ENCODE results near the gene PARVG. TPM values are rescaled to one million over a fixed set of nuclear protein-coding genes. Genes with fewer than 3 reads are reported as not detected.

Gene PARVG
- total and polyA plus RNA-seq, 10 of the 15 experiments (the other 5 are each of a cell fraction or from before 2014, with no cell fraction given), result 6.3 to 123 (median 71.9) TPM

DNA sequence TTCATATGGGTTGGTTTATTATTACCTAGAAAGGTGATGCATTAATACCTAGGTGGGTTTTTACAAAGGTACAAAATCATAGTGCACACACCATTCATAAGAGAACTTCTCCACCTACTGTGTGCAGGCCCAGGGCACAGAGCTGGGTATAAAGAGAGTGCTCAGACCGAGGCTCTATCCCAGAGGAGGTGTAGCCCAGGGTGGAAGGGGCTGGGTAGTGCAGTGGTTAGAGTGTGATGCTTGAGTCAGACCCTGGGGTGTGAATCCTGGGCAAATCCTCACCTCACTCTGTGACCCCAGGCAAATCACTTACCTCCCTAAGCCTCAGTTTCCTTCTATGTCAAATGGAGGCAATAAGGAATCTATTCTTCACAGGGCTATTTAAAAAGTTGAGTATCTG lies 32.2 kb downstream of the PARVG start:
- no peaks in the 10 kb centered on the region for H3K79me2 ChIP-seq (ENCODE audit: control insufficient read depth, insufficient read depth, low read length)
- H3K4me3 ChIP-seq, result no peak overlapping the region
- no TSS peak for BruUV-seq (replicated peaks)
- no peak overlapping the region for H3K27ac ChIP-seq (ENCODE audit: control insufficient read depth, insufficient read depth)
- H3K9me3 ChIP-seq (replicated peaks; ENCODE audit: control insufficient read depth, insufficient read depth, low read length), result no peaks in the 10 kb centered on the region; the same call in 2 of the 3 replicates
- intact Hi-C loops (cut with micrococcal nuclease; ENCODE audit: unreplicated experiment), result no loop called here
- no peaks in the 10 kb centered on the region; a peak in 1 of 4 replicates for H3K27me3 ChIP-seq (replicated peaks in 1 of 2; ENCODE audit: control insufficient read depth in 2 of 2, insufficient read depth in 2 of 2, low read length in 1 of 2)
- FAIRE-seq (no peak), ATAC-seq (no peak), DNase-seq (ENCODE audit: low read depth, low spot score) (no peak)
- RAD21 ChIA-PET (ENCODE audit: unreplicated experiment), result no interaction called here
- H4K20me1 ChIP-seq (ENCODE audit: control insufficient read depth, insufficient read depth), result no peaks in the 10 kb centered on the region
- SMC1A ChIA-PET (ENCODE audit: uncharacterized antibody, unreplicated experiment), result interaction anchor here (1.2 kb wide), 1 partner anchor 220 kb away, joined by 4 read pairs; no protein-coding TSS in a partner anchor
- POLR2A ChIA-PET, result no interaction called here
- in situ Hi-C loops (cut with MboI), result no loop called here
- no peak overlapping the region for H3K4me2 ChIP-seq (ENCODE audit: control insufficient read depth, insufficient read depth)
- 0 out of 2 replicates have a peak, but pooled peaks cover 3% of the 10 kb centered on the region for H3K4me1 ChIP-seq (ENCODE audit: control insufficient read depth, insufficient read depth, low read length)
- no peak overlapping the region for H2AFZ ChIP-seq (ENCODE audit: control insufficient read depth, low read depth, low read length)
- CTCF ChIA-PET, result no interaction called here
- 6% methylated on average over 1 of the region's 1 CpG for WGBS (ENCODE audit: insufficient coverage, insufficient replicate concordance, low lambda C conversion rate, missing lambda C conversion rate)
- no peaks in the 10 kb centered on the region for H3K36me3 ChIP-seq (ENCODE audit: control insufficient read depth in 2 of 2, insufficient read depth in 2 of 2, low read length in 1 of 2)
- H3K9ac ChIP-seq (ENCODE audit: control insufficient read depth, insufficient read depth, low read length), result no peak overlapping the region
- TF ChIP-seq FOXK2 (IDR thresholded peaks at IDR 0.05) (no peak), ATF7 (IDR thresholded peaks at IDR 0.05; ENCODE audit: low read depth) (no peak), CREB1 (IDR thresholded peaks at IDR 0.05; ENCODE audit: low read depth) (no peak), NFYB (IDR thresholded peaks at IDR 0.05; ENCODE audit: insufficient read depth, low read depth, low read length) (no peak), BCL11A (IDR thresholded peaks at IDR 0.05; ENCODE audit: low read depth, low read length) (no peak), POU2F2 (IDR thresholded peaks at IDR 0.05; ENCODE audit: borderline replicate concordance, low read depth, low read length) (no peak)
- TF ChIP-seq, protein P1, sequence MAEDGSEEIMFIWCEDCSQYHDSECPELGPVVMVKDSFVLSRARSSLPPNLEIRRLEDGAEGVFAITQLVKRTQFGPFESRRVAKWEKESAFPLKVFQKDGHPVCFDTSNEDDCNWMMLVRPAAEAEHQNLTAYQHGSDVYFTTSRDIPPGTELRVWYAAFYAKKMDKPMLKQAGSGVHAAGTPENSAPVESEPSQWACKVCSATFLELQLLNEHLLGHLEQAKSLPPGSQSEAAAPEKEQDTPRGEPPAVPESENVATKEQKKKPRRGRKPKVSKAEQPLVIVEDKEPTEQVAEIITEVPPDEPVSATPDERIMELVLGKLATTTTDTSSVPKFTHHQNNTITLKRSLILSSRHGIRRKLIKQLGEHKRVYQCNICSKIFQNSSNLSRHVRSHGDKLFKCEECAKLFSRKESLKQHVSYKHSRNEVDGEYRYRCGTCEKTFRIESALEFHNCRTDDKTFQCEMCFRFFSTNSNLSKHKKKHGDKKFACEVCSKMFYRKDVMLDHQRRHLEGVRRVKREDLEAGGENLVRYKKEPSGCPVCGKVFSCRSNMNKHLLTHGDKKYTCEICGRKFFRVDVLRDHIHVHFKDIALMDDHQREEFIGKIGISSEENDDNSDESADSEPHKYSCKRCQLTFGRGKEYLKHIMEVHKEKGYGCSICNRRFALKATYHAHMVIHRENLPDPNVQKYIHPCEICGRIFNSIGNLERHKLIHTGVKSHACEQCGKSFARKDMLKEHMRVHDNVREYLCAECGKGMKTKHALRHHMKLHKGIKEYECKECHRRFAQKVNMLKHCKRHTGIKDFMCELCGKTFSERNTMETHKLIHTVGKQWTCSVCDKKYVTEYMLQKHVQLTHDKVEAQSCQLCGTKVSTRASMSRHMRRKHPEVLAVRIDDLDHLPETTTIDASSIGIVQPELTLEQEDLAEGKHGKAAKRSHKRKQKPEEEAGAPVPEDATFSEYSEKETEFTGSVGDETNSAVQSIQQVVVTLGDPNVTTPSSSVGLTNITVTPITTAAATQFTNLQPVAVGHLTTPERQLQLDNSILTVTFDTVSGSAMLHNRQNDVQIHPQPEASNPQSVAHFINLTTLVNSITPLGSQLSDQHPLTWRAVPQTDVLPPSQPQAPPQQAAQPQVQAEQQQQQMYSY (CRISPR knock-in tag; IDR thresholded peaks at IDR 0.05), result no peak
- TF ChIP-seq, protein P2, sequence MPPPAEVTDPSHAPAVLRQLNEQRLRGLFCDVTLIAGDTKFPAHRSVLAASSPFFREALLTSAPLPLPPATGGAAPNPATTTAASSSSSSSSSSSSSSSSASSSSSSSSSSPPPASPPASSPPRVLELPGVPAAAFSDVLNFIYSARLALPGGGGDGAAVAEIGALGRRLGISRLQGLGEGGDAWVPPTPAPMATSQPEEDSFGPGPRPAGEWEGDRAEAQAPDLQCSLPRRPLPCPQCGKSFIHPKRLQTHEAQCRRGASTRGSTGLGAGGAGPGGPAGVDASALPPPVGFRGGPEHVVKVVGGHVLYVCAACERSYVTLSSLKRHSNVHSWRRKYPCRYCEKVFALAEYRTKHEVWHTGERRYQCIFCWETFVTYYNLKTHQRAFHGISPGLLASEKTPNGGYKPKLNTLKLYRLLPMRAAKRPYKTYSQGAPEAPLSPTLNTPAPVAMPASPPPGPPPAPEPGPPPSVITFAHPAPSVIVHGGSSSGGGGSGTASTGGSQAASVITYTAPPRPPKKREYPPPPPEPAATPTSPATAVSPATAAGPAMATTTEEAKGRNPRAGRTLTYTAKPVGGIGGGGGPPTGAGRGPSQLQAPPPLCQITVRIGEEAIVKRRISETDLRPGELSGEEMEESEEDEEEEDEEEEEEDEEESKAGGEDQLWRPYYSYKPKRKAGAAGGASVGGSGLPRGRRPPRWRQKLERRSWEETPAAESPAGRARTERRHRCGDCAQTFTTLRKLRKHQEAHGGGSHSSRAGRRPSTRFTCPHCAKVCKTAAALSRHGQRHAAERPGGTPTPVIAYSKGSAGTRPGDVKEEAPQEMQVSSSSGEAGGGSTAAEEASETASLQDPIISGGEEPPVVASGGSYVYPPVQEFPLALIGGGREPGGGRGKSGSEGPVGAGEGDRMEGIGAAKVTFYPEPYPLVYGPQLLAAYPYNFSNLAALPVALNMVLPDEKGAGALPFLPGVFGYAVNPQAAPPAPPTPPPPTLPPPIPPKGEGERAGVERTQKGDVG (CRISPR knock-in tag; IDR thresholded peaks at IDR 0.05), result no peak
- TF ChIP-seq, protein P3, sequence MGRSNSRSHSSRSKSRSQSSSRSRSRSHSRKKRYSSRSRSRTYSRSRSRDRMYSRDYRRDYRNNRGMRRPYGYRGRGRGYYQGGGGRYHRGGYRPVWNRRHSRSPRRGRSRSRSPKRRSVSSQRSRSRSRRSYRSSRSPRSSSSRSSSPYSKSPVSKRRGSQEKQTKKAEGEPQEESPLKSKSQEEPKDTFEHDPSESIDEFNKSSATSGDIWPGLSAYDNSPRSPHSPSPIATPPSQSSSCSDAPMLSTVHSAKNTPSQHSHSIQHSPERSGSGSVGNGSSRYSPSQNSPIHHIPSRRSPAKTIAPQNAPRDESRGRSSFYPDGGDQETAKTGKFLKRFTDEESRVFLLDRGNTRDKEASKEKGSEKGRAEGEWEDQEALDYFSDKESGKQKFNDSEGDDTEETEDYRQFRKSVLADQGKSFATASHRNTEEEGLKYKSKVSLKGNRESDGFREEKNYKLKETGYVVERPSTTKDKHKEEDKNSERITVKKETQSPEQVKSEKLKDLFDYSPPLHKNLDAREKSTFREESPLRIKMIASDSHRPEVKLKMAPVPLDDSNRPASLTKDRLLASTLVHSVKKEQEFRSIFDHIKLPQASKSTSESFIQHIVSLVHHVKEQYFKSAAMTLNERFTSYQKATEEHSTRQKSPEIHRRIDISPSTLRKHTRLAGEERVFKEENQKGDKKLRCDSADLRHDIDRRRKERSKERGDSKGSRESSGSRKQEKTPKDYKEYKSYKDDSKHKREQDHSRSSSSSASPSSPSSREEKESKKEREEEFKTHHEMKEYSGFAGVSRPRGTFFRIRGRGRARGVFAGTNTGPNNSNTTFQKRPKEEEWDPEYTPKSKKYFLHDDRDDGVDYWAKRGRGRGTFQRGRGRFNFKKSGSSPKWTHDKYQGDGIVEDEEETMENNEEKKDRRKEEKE (IDR thresholded peaks at IDR 0.05), result no peak
- TF ChIP-seq, protein P4, sequence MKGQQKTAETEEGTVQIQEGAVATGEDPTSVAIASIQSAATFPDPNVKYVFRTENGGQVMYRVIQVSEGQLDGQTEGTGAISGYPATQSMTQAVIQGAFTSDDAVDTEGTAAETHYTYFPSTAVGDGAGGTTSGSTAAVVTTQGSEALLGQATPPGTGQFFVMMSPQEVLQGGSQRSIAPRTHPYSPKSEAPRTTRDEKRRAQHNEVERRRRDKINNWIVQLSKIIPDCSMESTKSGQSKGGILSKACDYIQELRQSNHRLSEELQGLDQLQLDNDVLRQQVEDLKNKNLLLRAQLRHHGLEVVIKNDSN (IDR thresholded peaks at IDR 0.05; ENCODE audit: borderline replicate concordance, extremely low read length, insufficient read depth, low read depth, low read length), result no peak

Data from GM12878 (cell line).